GM18951 (cell line): ENCODE data around the gene RAB14.
A peak's percentile ranks its signal among the peaks of the same experiment; 100 is the strongest.

ENCODE experiments used
- POLR2A ChIP-seq: IDR thresholded peaks from 4 replicates; pipeline ENCODE4 v1.6.1; 2011; ENCODE audit warnings: mild to moderate bottlenecking; ENCODE audit not compliant: insufficient read length, insufficient read depth; ENCODE audit errors: extremely low read depth
- in situ Hi-C: fragments of 300-500 bp; cut with MboI; formaldehyde crosslinking; loops from one replicate; pipeline ENCODE4 v1.12.0; 2022; ENCODE audit warnings: low sequenced_read_pairs, mixed read lengths, inconsistent platforms; ENCODE audit not compliant: unreplicated experiment

RAB14 gene

GRCh38 chr9:121201738-121202533, at the start of gene RAB14:
Gene RAB14, minus strand, starts transcription at chr9:121201869. Its CDS starts 8,457 bp downstream, at chr9:121193412.
- TF ChIP-seq POLR2A: peak; percentile 82

GRCh38 chr9:121249563-121249962, 47.9 kb upstream of the RAB14 start:
- TF ChIP-seq POLR2A: no peak
- in situ Hi-C loops: no loop called here

More at GRCh38 chr9:121201738-121202533, at the start of gene RAB14:
- in situ Hi-C loops: loop anchor here (25.0 kb wide), 1 partner anchor 185 kb away; no protein-coding TSS in a partner anchor

- no peak for TF ChIP-seq POLR2A
- in situ Hi-C loops: no loop called here
Measured at GRCh38 chr9:121246821-121247561, 45.3 kb upstream of the RAB14 start.

- no peak for TF ChIP-seq POLR2A
- in situ Hi-C loops: no loop called here
Measured at GRCh38 chr9:121242959-121243346, 41.3 kb upstream of the RAB14 start.

GRCh38 chr9:121242219-121242958, 40.7 kb upstream of the RAB14 start:
- in situ Hi-C loops: no loop called here
- no peak for TF ChIP-seq POLR2A

DNA sequence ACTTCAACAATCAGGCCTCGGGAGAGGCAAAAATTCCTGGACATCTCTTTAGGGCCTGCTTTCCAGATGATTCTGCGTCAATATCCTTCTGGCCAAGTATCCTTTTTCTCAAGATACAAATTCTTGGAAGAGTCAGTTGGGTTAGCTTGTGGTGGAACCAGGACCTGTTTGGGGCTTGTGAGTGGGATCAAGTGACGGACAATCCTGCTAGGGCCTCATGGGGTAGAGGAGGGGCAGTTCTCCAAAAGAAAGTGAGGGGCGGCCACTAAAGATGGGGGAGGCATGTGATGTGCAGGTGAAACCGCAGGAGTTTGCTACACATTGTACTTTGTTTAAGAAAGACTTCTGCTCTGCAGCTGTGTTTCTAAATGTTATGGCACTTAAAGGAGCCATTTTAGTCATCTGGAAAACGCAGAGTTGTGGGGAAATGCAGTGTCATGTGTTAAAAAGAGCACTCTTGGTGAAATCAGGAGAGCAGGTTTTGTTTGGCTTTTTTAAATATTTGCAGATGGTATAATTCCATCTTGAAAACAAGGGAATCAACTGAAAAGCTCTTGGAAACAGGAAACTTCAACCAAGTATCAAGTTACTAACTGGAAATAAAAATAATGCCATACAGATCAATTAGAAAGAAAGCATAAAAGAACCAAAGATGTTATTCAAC, 38.9 kb upstream of the RAB14 start:
- in situ Hi-C loops: no loop called here
- TF ChIP-seq POLR2A: no peak

DNA sequence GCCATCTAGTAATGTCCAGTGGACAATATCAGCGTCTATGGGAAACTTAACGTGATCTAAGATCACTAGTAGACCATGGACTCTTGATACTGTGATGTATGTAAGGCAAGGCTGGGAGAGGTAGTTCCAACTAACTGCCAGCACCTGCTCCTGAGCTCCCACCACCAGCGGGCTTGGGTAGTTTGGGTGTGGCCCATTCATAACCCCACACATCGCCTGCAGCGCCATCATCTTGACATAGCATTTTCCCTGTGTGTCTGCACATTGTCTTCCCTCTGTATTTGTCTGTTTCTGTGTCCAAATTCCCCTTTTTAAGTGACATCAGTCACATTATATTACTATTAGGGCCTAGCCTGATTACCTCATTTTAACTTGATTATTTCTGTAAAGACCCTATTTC, 38.2 kb upstream of the RAB14 start:
- in situ Hi-C loops: no loop called here
- TF ChIP-seq POLR2A: no peak

DNA sequence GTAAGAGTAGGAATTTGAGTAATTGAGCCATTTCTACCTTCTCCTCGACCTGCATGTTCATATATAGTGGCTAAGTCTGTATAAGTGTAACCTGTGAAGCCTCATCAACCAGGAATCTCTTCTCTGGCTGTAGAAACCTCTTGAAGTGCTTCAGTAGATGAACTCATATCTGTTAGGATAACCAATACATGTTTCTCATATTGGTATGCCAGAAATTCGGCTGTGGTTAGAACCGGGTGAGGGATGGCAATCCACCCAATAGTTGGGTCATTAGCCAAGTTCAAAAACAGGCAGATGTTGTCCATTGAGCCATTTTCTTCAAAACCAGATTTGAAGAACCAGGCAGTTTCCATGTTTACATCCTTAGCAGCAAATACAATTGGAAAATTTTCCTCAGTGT, 37.4 kb upstream of the RAB14 start:
- no peak for TF ChIP-seq POLR2A
- in situ Hi-C loops: no loop called here

GRCh38 chr9:121237916-121238315, 36.2 kb upstream of the RAB14 start:
- TF ChIP-seq POLR2A: no peak
- in situ Hi-C loops: no loop called here

- in situ Hi-C loops: no loop called here
- no peak for TF ChIP-seq POLR2A
Measured at GRCh38 chr9:121235512-121235911, 33.8 kb upstream of the RAB14 start.

- TF ChIP-seq POLR2A: no peak
- in situ Hi-C loops: no loop called here
Measured at GRCh38 chr9:121234832-121235161, 33.1 kb upstream of the RAB14 start.

DNA sequence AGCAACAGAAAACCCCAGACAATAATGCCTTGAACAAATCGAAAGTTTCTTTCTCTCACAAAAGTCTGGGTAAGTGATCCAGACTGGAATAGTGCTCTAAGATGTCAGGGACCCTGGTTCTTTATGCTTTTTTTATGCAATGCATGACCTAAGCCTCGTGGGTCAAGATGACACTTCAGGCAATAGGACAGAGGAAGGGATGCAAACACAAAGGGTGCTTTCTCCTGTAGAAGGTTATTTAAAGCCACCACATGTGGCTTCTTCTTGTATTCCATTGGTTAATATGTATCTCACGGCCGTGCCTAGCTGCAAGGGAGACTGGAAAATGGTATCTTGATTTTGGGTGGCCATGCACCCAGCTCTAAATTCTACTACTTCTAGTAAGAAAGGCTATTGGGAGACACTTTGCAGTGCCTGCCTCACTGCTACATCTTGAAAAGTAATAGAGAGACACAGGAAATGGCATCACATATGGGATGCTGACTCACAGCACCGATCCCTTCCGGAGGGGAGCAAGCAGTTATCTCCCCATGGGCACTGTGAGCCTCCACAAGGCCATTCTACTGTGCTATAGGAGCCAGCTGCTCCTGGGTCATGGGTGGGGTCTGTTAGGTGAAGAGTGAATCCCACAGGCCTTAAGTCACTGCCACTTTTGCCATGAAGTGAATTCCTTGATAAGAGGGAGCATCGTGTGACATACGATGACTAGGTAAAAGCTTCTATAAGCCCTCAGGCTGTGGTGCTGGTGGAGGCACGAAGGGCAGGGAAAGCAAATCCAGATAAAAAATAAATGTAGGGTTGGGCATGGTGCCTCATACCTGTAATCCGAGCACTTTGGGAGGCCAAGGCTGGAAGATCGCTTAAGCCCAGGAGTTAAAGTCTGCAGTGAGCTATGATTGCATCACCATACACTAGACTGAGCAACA, 32.5 kb upstream of the RAB14 start:
- in situ Hi-C loops: no loop called here
- no peak for TF ChIP-seq POLR2A
